ENCODE data around the gene FSIP1.

- no peak for TF ChIP-seq RAD21 (conservative IDR thresholded peaks at IDR 0.05 in 1 of 2, IDR thresholded peaks at IDR 0.05 in 1 of 2)
- TF ChIP-seq, protein P1, sequence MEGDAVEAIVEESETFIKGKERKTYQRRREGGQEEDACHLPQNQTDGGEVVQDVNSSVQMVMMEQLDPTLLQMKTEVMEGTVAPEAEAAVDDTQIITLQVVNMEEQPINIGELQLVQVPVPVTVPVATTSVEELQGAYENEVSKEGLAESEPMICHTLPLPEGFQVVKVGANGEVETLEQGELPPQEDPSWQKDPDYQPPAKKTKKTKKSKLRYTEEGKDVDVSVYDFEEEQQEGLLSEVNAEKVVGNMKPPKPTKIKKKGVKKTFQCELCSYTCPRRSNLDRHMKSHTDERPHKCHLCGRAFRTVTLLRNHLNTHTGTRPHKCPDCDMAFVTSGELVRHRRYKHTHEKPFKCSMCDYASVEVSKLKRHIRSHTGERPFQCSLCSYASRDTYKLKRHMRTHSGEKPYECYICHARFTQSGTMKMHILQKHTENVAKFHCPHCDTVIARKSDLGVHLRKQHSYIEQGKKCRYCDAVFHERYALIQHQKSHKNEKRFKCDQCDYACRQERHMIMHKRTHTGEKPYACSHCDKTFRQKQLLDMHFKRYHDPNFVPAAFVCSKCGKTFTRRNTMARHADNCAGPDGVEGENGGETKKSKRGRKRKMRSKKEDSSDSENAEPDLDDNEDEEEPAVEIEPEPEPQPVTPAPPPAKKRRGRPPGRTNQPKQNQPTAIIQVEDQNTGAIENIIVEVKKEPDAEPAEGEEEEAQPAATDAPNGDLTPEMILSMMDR (IDR thresholded peaks at IDR 0.05) = no peak
Observed at GRCh38 chr15:39700375-39700700, 82.3 kb downstream of the FSIP1 start.
